Measurements from ENCODE around the gene CBLC.

GRCh38 chr19:44734357-44734756, 43.3 kb upstream of the CBLC start:
- TF ChIP-seq CTCF (optimal IDR thresholded peaks at IDR 0.05 in 1 of 3, IDR thresholded peaks at IDR 0.05 in 1 of 3, conservative IDR thresholded peaks at IDR 0.05 in 1 of 3; ENCODE audit: extremely low read depth in 1 of 3, insufficient read depth in 2 of 3, low read length in 3 of 3): no peak
- no peak for TF ChIP-seq EZH2 (IDR thresholded peaks at IDR 0.05; ENCODE audit: low read length)

All from keratinocyte (primary cell).